ENCODE measurements around the gene CELF4.
A peak's percentile ranks its signal among the peaks of the same experiment; 100 is the strongest.

CELF4 gene

DNA sequence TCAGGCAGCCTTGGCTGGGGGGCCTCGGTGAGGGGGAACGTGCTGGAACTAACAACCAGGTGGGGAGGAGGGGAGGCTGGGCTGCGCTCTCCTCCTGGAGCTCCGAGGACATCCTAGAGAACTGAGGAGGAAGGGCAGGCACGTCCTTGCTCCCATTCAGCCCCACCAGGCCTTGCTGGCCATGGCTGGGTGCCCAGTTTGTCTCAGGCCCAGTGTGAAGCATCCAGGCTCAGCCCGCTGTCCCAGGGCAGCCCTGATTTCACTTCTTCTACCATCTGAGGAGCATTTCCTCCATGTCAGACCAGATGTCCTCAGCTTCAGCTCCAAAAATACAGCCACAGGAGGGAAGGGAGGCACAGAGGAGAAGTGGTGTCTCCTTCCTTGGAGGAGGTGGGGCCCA is 125.4 kb downstream of the CELF4 start:
- peaks cover 3% of the 10 kb centered on the region for H3K4me1 ChIP-seq (ENCODE audit: insufficient read depth, poor library complexity, severe bottlenecking)
- TF ChIP-seq, protein P1, sequence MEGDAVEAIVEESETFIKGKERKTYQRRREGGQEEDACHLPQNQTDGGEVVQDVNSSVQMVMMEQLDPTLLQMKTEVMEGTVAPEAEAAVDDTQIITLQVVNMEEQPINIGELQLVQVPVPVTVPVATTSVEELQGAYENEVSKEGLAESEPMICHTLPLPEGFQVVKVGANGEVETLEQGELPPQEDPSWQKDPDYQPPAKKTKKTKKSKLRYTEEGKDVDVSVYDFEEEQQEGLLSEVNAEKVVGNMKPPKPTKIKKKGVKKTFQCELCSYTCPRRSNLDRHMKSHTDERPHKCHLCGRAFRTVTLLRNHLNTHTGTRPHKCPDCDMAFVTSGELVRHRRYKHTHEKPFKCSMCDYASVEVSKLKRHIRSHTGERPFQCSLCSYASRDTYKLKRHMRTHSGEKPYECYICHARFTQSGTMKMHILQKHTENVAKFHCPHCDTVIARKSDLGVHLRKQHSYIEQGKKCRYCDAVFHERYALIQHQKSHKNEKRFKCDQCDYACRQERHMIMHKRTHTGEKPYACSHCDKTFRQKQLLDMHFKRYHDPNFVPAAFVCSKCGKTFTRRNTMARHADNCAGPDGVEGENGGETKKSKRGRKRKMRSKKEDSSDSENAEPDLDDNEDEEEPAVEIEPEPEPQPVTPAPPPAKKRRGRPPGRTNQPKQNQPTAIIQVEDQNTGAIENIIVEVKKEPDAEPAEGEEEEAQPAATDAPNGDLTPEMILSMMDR (IDR thresholded peaks at IDR 0.05; ENCODE audit: poor library complexity, severe bottlenecking) = no peak

DNA sequence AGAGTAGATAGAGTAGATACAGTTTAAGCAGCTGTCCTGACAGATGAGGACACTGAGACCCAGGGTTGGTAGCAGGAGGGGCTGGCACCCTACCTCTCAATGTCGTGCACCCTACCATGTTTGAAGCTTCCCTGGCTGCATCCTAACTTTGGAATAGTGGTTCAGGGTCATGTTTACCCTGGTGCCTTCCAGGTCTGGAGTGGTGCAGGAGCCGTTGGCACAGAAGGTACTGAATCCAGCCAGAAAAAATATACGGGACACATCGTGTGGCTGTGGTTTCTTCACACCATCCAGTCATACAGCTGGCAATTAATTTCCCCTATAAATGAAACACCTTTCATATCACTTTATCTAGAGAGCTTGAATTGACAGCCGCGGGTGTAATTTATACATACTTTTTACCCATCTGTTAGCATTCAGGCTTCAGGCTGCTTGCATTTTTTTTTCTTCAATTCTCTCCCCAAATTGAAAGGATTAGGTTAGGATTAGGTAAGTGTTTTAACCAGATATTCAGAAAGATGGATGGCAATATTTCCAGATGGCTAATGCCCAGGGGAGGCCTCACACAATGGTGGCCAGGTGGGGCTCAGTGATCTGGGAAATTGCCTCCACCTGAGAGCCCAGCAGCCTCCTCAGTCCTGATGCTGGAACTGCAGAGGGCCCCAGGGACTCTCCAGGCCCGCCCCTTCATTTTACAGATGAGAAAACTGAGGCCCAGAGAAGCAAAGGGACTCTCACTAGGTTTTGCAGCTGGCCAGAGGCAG is 127.0 kb downstream of the CELF4 start:
- no peak overlapping the region for H3K4me3 ChIP-seq (ENCODE audit: severe bottlenecking)
- ATAC-seq (ENCODE audit: low read depth) (no peak), DNase-seq (ENCODE audit: low spot score) (no peak)
- H3K27me3 ChIP-seq (ENCODE audit: insufficient read depth, poor library complexity, severe bottlenecking) = no peaks in the 10 kb centered on the region
- H3K36me3 ChIP-seq (ENCODE audit: low read depth) = no peaks in the 10 kb centered on the region
- H3K27ac ChIP-seq (ENCODE audit: poor library complexity, severe bottlenecking) = no peak overlapping the region
- TF ChIP-seq, protein P1 (IDR thresholded peaks at IDR 0.05; ENCODE audit: poor library complexity, severe bottlenecking) = no peak
- no peaks in the 10 kb centered on the region for H3K9me3 ChIP-seq (ENCODE audit: severe bottlenecking)
- peaks cover 3% of the 10 kb centered on the region for H3K4me1 ChIP-seq (ENCODE audit: insufficient read depth, poor library complexity, severe bottlenecking)

More for the DNA sequence above, 125.4 kb downstream of the CELF4 start:
- no peak overlapping the region for H3K4me3 ChIP-seq (ENCODE audit: severe bottlenecking)
- H3K9me3 ChIP-seq (ENCODE audit: severe bottlenecking) = no peaks in the 10 kb centered on the region
- DNase-seq (ENCODE audit: low spot score) (no peak), ATAC-seq (ENCODE audit: low read depth) (no peak)
- H3K36me3 ChIP-seq (ENCODE audit: low read depth) = no peaks in the 10 kb centered on the region
- no peak overlapping the region for H3K27ac ChIP-seq (ENCODE audit: poor library complexity, severe bottlenecking)
- H3K27me3 ChIP-seq (ENCODE audit: insufficient read depth, poor library complexity, severe bottlenecking) = no peaks in the 10 kb centered on the region

DNA sequence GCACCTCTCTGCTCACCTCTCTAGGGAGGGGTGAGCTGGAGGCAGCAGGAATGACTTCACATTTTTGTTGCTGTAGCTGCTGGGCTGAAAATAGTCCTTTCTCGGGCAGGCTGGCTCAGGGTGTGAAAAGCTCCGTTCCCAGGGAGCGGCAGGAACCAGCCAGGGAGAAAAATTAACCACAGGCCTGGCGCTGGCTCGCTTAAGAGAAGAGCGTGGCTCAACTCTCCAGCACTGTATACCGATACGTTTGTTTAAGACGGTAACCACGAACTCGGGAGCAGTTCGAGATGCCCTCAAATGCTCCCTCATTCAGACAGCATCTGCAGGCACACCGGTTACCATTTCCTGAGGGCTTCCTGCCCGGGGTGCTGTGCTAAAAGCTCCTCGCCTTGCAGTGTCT is 129.6 kb downstream of the CELF4 start:
- TF ChIP-seq, protein P1 (IDR thresholded peaks at IDR 0.05; ENCODE audit: poor library complexity, severe bottlenecking) = no peak
- no peak for DNase-seq (ENCODE audit: low spot score)
- H3K36me3 ChIP-seq (ENCODE audit: low read depth) = no peaks in the 10 kb centered on the region
- no peaks in the 10 kb centered on the region for H3K9me3 ChIP-seq (ENCODE audit: severe bottlenecking)
- ATAC-seq (ENCODE audit: low read depth) = peak; percentile 20; the same call in 1 of the 3 replicates
- H3K4me3 ChIP-seq (ENCODE audit: severe bottlenecking) = no peak overlapping the region
- peaks cover 3% of the 10 kb centered on the region for H3K4me1 ChIP-seq (ENCODE audit: insufficient read depth, poor library complexity, severe bottlenecking)
- H3K27ac ChIP-seq (ENCODE audit: poor library complexity, severe bottlenecking) = no peak overlapping the region
- H3K27me3 ChIP-seq (ENCODE audit: insufficient read depth, poor library complexity, severe bottlenecking) = no peaks in the 10 kb centered on the region

DNA sequence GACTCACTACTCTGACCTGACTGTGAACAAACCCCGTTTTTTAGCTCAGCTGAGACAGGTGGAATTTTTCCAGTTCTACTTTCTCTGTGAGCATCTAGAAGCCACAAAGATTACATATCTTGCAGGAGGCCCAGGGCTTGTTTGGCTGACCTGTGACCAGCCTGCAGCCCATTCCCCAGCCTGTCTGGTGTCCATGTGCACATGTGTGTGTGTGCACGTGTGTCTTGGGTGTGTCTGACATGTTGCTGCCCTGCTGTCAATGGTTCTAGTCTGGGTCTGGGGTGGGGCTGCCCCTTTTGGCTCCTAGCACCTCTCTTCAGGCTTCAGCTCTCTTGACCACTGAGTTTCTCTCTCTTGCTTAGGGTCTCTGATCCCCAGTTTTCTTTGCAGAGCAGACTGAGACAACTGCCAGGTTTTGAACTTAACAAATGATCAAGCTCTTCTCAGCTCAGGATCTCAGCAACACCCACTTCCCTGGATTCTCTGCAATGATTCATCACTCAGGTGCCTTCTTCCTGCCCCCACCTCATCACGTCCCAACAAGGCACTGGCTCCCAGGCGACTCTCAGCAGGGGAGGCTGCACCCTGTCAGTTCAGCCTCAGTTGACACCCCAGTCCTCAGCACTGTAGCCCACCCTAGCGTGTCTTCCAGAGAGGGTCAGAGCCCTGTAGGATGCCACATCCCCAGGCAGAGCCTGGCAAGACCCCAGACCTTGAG is 130.3 kb downstream of the CELF4 start:
- H3K4me3 ChIP-seq (ENCODE audit: severe bottlenecking) = no peak overlapping the region

More for the DNA sequence above, 130.3 kb downstream of the CELF4 start:
- DNase-seq (ENCODE audit: low spot score) (no peak), ATAC-seq (ENCODE audit: low read depth) (peak; percentile 84)
- no peaks in the 10 kb centered on the region for H3K27me3 ChIP-seq (ENCODE audit: insufficient read depth, poor library complexity, severe bottlenecking)
- H3K4me1 ChIP-seq (ENCODE audit: insufficient read depth, poor library complexity, severe bottlenecking) = peaks cover 3% of the 10 kb centered on the region
- no peaks in the 10 kb centered on the region for H3K36me3 ChIP-seq (ENCODE audit: low read depth)
- TF ChIP-seq, protein P1 (IDR thresholded peaks at IDR 0.05; ENCODE audit: poor library complexity, severe bottlenecking) = no peak
- H3K9me3 ChIP-seq (ENCODE audit: severe bottlenecking) = no peaks in the 10 kb centered on the region
- H3K27ac ChIP-seq (ENCODE audit: poor library complexity, severe bottlenecking) = no peak overlapping the region

Data from RWPE2 (cell line).